NCI-H187 (cell line): Measurements from ENCODE around the gene OCA2.
"Not testable (repeated sequence)": the region's sequence is repeated elsewhere in the genome, so short reads cannot be mapped to it uniquely, and the experiment has no call there.

Experiments
- DNase-seq, 2 experiments: peaks; one replicate each; lab custom pipeline; 2025; lab: John Stamatoyannopoulos, UW

The OCA2 gene

DNA sequence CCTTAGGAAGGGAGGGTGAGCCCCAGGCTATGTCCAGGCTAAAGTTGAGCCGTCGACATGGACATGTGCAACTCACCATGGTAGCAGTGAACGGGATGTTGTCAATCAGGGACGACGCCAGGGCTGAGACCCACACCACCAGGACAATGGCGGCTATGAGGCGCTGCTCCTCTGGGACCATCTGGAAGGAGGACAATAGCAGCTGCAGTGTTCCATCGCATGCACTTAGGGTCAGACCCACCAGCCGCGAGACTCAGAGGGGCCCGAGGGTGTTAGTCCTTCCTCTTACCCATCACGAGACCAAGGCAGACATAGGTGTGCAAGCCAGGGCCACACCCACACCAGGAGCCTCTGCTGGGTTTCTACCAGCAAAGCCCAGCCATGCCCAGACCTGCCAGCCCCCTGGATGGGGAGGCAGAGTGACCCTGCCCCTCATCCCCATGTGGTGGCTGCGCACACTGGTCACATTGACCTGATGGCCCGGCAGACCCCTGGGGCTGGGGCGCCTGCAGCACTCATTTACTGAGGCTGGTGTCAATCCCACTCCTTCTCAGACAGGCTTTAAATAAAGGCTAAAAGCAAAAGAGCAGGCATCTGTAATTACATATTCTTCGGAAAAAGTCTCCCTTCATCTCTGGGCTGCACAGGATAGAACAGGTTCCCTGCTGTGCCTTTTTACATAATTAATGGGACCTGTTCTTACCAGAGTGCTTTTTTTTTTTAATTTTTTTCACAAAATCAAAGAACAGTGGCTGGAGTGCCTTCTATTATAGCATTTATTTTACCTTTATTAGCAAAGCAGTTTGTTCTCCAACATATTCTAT, 227.8 kb downstream of the OCA2 start:
- DNase-seq, result no peak

DNA sequence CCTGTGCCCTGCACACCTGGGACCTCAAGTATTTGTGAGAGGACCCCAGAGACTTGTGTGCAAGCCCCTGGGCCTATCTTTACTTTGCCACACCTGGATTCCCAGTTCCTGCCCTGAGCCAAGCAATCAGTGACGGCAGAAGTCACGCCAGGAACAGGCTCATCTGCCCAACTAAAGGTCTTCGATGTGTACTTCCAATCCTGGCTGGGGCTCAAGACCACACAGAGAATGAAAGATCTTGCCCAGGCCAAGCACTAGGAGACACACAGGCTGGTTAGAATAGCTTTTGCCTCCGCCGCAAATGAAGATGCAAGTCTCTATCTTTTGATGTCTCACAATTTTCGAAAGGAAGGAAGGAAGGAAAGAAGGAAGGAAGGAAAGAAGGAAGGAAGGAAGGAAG, 228.8 kb downstream of the OCA2 start:
- no peak for DNase-seq

DNA sequence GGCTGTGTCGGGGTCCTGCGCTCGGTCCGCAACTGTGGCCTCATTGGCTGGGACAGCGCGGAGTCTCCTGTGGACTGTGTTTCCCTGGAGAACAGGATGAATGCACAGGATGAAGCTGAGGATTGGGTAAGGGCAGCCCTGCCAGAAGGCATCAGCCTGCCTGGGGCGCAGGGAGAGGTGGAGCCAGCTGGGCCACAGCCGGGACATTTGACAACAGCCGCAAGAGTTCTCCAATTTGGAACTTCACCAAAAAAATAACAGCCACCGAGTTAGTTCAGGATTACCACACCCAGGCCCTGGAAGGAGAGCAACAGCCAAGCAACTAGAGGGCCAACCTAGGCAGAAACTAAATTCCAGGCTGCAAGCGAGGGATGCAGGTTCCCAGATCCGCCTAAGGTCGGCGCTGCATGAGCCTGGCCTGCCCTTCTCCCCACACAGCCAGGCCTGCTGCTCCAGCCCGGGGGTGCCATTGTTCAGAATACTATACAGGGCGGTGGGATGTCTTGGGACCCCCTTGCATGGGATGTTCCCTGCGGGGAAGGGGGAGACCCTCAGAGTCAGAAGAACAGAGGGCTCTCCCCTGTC, 229.3 kb downstream of the OCA2 start:
- no peak for DNase-seq

DNA sequence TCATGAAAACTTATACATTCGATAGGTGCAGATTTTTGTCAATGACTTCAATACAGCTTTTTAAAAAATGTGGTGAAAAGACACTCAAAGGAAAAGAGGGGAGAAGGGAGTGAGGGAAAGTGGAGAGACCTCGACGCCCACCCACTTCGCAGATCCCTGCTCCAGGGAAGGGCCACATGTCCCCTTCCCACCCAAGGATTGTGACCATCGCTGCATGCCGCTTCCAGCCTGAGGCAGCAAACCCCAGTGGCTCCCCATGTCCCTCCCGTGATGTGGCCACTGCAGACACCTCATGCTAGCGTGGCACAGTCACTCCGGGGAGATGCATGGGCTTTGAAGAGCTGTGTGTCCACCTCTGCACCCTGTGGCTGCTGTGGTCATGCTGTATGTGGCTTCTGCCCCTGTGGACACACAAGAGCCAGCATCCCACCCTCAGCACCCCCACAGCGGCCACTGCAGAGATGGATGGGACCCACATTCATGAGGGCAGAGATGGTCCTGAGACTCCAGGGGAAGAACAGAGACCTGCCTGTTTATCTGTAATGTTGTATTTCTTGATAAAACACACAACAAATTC, 230.2 kb downstream of the OCA2 start:
- DNase-seq, result no peak

DNA sequence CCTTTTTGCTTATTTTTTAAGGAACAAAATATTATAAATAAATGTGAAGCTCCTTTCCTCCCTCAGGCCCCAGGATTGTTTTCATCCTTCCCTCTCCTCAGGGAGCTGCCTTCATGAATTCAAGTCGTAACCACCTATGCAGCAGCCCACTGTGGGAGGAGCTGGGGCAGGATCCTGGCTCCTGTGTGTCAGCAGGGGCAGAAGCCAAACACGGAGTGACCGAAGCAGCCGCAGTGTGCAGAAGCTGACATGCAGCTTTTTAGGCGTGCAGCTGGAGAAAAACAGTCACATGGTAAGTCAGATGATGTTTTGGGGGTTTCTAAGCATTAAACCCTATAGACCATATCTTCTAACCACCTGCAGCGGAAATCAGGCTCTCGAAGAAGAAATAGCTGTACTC, 231.3 kb downstream of the OCA2 start:
- DNase-seq, result no peak

DNA sequence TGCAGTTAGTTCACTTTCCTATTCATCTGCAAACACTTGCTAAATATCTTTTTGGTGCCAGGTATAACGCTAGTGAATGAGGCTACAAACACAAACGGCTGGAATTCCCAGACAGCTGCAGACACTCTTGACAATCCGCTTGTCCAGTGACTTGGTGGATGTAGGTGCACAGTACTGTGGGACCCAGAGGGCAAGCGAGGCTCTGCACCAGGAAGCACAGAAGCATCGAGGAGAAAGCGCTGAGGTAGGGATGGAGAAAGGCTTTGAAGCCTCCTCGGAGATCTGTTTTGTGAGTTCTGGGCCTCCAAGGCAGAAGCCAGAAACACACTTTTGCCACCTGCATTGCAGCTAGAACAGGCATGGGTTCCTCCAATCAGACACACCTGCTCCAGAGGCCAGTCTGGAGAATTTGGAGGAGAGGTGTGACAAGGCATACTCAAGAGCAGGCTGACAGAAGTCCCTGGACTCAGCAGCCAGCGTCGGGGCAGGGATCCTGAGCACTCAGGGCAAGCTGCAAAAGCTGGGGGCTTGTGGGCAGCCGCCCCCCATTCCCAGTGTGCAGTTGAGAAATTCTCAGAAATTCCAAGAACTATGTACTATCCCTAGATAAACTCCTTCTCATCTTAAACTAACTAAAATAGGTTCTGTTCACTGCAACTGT, 232.5 kb downstream of the OCA2 start:
- DNase-seq, result no peak

DNA sequence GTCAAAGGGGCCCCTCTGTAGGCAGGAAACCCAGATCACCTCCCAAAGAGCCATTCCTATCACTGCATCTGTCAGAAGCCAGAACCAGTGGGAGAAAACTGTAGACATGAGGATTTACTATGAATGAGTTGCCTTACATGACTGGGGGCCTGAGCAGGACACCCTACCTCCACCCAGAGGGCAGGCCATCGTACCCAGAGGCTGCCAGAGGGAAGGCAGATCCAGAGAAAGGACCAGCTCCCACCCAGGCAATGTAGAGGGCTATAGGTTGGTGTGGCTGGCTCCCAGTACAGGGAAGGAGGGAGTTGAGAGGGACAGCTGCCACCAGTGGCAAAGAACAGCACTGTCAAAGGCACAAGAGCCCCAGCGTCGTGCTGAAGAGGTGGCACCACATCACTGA, 233.2 kb downstream of the OCA2 start:
- DNase-seq, result no peak

DNA sequence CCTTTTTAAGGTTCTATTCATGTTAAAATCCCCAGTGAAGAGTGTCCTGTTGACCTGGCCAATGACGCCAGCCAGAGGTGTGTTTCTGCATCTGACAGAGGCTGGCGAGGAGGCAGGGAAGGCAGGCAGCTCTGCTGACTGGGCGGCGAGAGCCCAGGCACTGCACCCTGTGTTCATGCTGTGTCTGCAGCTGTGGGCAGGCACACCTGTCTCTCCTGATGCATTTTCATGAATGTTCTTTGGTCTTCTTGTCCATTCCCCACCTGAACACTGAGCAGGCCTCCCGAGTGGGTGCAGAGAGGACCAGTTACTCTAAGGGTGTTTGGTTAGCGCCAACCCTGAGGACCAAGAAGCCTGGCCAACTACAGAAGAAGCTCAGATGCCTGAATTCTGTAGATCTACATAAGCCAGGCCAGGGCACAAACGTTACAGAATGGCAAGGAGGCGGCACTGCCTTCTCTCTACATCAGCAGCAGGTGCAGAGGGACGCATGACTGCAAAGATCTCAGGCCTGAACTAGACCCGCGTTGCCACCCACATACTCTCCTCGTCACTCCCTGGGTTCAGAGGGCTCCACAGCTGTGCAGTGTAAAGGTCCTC, 233.7 kb downstream of the OCA2 start:
- no peak for DNase-seq

DNA sequence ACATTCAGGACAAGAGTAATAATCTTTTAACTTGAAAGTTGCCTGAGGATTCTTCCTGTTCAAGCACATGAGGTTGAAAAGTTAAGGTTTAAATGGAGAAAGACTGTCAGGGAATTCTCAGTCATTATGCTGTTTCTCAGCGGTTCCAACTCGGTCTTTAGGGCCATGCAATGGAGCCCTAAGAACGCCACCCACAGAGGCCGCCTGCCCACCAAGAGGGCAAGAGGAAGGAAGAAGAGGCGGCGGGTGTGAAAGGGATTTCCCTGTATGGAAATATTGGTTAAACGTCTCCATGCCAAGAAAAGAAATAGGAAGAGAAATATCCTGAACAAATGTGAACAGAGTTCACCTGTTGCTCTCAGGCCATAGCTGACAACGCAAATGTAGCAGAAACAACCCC, 234.4 kb downstream of the OCA2 start:
- no peak for DNase-seq

DNA sequence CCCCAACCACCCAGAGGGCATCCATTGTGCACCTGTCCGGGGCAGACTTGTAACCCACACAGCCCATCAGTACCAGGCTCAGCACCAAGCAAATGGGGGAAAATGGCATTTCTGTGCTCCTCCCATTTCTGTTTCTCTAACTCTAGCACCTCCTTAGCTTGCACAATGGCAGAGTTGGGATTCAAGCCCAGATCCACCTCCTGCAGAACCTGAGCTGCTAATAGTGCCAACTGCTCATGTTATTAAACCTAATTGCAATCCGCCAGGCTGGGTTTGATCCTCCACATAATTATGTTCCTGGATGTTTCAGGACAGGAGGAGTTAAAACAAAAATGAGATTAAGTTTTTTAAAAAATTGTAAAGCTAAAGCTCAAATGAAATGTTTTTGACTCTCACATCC, 235.0 kb downstream of the OCA2 start:
- DNase-seq, result no peak

DNA sequence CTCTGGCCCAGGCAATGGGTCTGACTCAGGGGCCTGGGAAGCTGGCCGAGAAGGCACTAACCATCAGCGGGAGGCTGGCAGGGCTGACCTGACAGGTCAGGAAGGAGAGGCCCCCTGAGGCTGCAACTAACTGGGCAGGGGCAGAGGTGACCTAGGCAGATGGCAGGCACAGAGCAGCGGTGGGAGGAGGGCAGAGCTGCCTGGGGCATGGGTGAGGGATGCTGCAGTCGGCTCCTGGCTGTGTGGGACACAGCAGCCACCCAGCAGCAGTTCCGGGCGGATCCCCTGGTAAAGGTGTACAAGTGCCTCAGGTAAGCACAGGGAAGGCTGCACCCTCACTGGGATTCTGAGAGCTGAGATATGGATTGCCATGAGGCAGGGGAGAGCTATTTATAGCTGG, 236.1 kb downstream of the OCA2 start:
- no peak for DNase-seq

DNA sequence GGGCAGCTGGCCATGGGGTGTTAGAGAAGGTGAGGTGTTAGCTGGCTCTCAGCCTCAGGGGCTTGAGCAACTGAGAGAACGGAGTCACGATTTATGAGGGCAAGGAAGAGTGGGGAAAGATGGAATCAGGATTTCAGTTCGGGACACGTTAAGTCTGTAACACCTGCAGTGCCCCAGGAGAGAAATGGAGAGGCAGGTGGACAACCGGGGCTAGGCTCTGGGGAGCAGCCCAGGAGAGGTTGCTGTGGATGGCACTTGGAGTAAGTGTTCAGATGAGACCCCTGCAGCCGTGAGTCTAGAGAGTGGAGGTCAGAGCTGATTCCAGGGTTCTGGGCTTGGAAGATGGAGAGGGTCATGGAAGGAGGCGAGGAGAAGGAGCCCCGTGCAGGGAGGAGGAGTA, 237.9 kb downstream of the OCA2 start:
- no peak for DNase-seq

DNA sequence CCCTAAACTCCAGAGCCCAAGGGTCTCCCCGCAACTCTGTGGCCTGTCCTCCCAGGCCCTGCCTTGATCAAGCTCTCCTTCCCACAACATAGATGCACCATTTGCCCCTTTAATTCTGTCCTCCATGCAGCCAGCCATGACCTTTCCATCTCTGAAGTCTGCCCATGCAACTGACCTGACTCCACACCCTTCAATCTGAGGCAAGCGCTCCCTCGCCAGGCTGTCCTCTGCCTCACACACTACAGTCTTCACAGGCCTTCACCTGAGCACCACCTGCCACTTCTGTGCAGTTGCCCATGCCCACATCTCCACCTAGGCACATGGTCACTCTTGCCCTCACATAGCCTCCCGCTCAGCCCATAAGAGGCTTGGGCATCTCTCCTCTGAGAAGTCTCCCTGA, 244.0 kb downstream of the OCA2 start:
- no peak for DNase-seq

DNA sequence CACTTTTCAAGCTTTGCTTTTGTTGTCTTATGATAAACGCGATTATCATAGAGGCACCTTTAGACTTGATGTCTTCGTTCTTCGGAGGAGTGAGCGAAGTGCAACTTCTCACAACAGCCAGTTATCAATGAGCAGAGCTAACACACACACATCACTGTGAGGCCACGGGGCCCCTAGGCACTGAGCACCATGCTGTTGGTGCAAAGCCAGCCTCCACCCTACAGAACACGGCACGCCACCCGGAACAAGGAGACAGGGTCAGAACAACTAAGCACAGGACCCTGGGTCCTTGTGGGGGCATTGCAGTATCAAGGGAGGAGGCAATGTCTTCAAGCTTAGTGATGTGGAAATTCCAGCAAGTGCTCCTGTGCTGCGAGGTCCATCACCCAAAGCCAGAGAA, 244.5 kb downstream of the OCA2 start:
- no peak for DNase-seq

DNA sequence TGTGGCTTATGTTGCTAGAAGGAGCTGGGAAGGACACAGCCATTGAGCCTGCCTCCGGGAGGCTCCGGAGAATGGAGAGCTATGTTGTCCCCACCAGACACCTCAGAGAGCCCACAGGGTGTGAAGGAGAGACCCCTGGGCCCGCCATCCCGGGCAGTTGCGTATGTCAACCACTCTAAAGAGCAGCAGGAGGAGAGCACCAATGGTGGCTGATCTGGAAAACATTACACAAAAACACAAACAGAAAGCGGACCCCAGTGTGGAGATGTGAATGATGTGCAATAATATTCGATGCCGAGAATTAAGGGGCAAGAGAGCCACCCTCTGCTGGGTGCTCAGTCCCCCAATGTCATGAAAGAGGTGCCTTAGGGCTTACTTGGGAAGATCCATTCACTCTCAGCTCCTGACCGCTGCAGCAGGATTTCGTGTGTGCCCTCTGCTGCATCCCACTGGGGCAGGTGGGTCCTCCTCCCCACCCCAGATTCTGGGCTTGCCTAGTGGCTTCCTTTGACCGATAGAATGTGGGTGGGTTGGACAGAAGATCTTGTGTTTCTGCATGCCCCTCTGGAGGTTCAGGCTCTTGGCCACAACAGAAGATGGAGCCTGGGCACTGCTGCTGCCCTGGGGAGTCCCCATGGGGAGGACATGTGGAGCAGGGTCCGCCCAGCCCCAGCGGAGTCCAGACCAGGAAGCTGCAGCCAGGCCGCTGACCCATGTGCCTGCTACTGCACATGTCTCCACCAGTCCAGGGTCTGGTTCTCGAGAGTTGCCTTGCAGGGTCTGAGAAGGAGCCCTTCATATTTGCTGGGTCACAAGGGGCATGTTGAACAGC, 245.3 kb downstream of the OCA2 start:
- no peak for DNase-seq

DNA sequence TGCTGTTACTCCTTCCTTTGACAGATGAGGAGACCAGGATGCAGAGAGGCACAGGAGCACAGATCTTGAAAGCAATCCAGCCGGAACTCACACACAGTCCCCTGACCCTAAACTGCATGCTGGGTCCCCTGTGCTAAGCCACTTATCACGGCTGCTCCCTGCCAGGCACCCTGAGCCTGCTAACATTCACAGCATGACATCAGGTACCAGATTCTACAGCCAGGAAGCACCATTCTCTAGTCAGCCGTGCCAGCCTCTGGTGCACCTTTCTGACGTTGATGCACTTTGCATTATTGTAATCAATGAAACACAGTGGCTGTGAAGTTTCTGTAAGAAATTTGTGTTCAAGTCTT, 247.3 kb downstream of the OCA2 start:
- DNase-seq, result no peak

DNA sequence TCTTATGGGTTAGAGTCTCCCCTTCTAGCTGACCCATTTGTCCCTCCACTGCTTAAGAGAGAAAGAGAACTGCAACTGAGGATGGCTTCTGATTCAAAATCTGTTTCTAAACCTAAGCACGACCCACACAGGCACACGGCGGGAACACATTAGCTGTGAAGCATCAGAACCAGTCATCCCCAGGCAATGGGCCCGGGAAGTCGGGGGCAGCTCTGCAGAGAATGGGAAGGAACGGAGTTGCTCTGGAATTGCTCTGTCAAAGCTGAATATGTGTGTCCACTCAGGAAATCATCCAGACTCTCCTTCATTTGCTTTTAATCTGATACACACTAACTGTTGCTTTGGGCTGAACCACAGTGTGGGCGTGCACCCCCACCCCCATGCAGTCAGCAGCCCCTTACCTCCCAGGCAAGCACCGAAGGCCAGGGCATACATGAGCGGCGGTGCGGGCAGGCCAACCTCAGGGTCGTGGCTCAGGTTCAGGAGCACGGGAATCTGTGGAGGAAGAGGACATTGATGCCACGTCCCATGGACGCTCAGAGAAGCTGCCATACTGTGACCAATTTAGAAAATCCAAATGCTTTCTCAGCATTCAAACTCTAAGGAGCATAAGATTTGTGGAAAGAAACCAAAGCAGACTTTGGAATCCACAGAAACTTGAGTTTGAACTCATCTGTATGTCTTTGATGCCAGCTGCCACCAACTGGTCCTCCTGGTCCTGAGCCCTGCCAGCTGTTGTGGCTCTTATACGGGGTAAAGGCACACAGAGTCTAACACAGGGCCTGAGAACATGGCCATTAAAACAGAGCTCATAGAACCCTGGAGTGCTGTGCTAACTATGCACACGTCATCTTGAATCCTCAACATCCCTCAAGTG, 247.9 kb downstream of the OCA2 start:
- no peak for DNase-seq

DNA sequence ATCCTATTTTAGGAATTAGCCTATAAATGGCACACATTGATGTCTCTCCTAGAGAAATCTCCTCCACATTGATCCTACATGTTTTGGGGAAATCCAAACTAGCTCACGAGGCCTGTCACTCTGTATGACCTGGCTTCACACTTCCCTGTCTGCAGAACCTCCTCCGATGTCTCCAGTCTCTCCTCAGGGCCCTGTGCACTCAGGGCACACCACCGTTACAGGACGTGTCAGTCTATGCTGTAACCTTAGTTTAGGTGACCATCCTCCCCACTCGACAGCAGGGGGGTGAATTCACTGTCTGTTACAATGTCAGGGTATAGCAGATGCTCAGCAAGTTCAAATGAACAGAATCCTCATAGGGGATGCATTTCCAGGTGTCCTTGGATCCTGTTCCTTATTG, 249.1 kb downstream of the OCA2 start:
- no peak for DNase-seq

DNA sequence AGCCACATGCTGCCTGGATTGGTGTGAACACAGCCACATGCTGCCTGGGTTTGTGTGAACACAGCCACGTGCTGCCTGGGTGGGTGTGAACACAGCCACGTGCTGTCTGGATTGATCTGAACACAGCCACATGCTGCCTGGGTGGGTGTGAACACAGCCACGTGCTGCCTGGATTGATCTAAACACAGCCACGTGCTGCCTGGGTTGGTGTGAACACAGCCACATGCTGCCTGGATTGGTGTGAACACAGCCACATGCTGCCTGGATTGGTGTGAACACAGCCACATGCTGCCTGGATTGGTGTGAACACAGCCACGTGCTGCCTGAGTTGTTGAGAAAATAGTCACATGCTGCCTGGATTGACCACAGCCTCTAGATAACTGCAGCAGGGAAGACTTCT, 250.2 kb downstream of the OCA2 start:
- not testable (repeated sequence) for DNase-seq

DNA sequence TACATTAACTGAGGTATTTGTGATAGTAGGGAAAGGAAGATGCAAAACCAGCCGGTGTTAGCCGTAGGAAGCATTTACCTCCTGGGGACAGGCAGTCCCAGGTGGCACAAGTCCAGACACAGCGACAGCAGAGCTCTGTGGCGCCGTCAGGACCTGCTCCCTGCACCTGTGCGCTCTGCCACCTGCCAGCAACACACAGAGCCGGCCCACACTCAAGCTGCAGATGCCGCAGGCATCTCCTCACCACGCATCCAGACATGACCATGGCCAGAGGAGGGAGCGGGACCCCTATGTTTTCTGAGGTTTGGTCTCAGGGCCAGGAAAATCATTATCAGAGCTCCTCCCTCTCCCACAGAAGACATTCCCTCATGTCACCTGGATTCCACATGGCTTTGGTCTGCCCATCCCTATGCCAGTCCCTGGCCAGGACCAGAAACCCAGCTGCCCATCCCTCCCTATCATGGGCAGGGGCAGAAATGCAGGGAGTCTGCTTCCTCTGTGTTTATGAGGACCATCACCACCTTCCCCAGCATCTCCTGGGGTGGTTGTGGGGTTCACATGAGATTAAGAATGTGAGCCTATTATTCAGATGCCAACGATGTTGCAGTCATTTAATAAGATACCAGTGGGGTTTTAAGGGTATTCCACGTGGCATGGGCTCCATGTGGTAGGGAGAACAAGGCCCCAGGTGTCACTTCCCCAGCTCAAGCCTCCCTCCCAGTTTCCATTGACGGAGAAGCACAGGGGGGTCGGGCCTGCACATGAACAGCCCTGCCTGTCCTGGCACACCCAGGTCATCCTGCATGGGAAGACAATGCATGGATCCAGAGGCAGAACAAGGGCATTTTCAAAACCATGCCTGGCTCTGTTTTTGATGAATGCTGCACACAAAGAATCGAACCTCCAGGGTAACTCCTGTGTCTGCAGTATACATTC, 251.1 kb downstream of the OCA2 start:
- DNase-seq, result no peak
